IMR-90 (cell line): ENCODE results near the gene HMG20A. TPM values are rescaled to one million over a fixed set of nuclear protein-coding genes. Genes with fewer than 3 reads are reported as not detected.

Experiments
- ATAC-seq: fragments of 200-7000 bp; cut with Tn5 transposase; 2 replicates; pipeline ENCODE4 v1.9.1; 2020; ENCODE audit warnings: low read depth, mild to moderate bottlenecking, moderate library complexity
- BruUV-seq: library from RNA; stranded (reverse); fragments of 400-500 nt; replicated peaks from 2 replicates; lab custom pipeline; 2021; lab: Mats Ljungman, UMichigan
- CTCF ChIA-PET: fragments of 300-600 bp; formaldehyde crosslinking; extraction: SDS; loops from one replicate; lab custom pipeline; 2021; ENCODE audit warnings: antibody characterized with exemption; lab: Yijun Ruan, JAX
- POLR2A ChIA-PET: fragments of 300-600 bp; sonication (Branson Sonifier 250); formaldehyde crosslinking; loops from one replicate; lab custom pipeline; 2022; ENCODE audit warnings: antibody characterized with exemption; ENCODE audit not compliant: unreplicated experiment; lab: Charles Lee
- DNase-seq: peaks from one replicate; pipeline ENCODE4 v3.0.0; 2013
- H2AFZ ChIP-seq: replicated peaks from 2 replicates; pipeline ENCODE3; 2013; ENCODE audit warnings: low read length, mild to moderate bottlenecking; ENCODE audit not compliant: poor library complexity
- H2AK5ac ChIP-seq: 2 replicates; pipeline ENCODE4 v1.6.1; 2013; ENCODE audit warnings: low read depth, low read length, inconsistent platforms
- H2AK9ac ChIP-seq: replicated peaks from 2 replicates; pipeline ENCODE3; 2013; ENCODE audit warnings: mild to moderate bottlenecking, low read depth, low read length, moderate library complexity; ENCODE audit not compliant: poor library complexity
- H2BK120ac ChIP-seq: 2 replicates; pipeline ENCODE4 v1.6.1; 2013; ENCODE audit warnings: low read depth, low read length, inconsistent platforms
- H2BK15ac ChIP-seq: 3 replicates; pipeline ENCODE4 v1.6.1; 2013; ENCODE audit warnings: low read depth, low read length, inconsistent platforms
- H2BK20ac ChIP-seq: 2 replicates; pipeline ENCODE4 v1.6.1; 2013; ENCODE audit warnings: low read depth, mild to moderate bottlenecking, inconsistent platforms, low read length, moderate library complexity
- H2BK5ac ChIP-seq: 2 replicates; pipeline ENCODE4 v1.6.1; 2013; ENCODE audit warnings: mild to moderate bottlenecking, low read depth, low read length, inconsistent platforms; ENCODE audit not compliant: poor library complexity, severe bottlenecking
- H3K14ac ChIP-seq: replicated peaks from 2 replicates; pipeline ENCODE4 v1.6.1; 2013; ENCODE audit warnings: low read depth, low read length, inconsistent platforms
- H3K18ac ChIP-seq: 2 replicates; pipeline ENCODE4 v1.6.1; 2013; ENCODE audit warnings: low read depth, low read length, control low read depth
- H3K23ac ChIP-seq: 2 replicates; pipeline ENCODE4 v1.6.1; 2013; ENCODE audit warnings: low read depth, low read length, inconsistent platforms
- H3K27ac ChIP-seq: 2 replicates; pipeline ENCODE4 v1.5.1; 2013; ENCODE audit warnings: mild to moderate bottlenecking, control low read depth, low read length; ENCODE audit not compliant: insufficient read depth
- H3K27me3 ChIP-seq: 2 replicates; pipeline ENCODE4 v1.6.1; 2013; ENCODE audit warnings: low read length; ENCODE audit not compliant: control insufficient read depth, insufficient read depth
- H3K36me3 ChIP-seq: 2 replicates; pipeline ENCODE4 v1.6.1; 2013; ENCODE audit warnings: low read length, mixed read lengths; ENCODE audit not compliant: control insufficient read depth, insufficient read depth
- H3K4ac ChIP-seq: 2 replicates; pipeline ENCODE4 v1.6.1; 2013; ENCODE audit warnings: low read depth, low read length, inconsistent platforms
- H3K4me1 ChIP-seq: 2 replicates; pipeline ENCODE4 v1.6.1; 2013; ENCODE audit warnings: low read length, mixed read lengths; ENCODE audit not compliant: control insufficient read depth, insufficient read depth
- H3K4me2 ChIP-seq: 2 replicates; pipeline ENCODE4 v1.6.1; 2013; ENCODE audit warnings: low read depth, mild to moderate bottlenecking, control low read depth, low read length, moderate library complexity
- H3K4me3 ChIP-seq: 2 replicates; pipeline ENCODE4 v1.5.1; 2013; ENCODE audit warnings: low read depth, mild to moderate bottlenecking, control low read depth, low read length, moderate library complexity; ENCODE audit not compliant: insufficient read depth
- H3K56ac ChIP-seq: 2 replicates; pipeline ENCODE4 v1.6.1; 2013; ENCODE audit warnings: low read length, inconsistent platforms; ENCODE audit not compliant: insufficient read depth; ENCODE audit errors: extremely low read depth
- H3K79me1 ChIP-seq, 2 experiments: 2 replicates each; pipeline ENCODE4 v1.6.1; 2013; ENCODE audit warnings: low read length in 2 of 2, inconsistent platforms in 1 of 2, low read depth in 1 of 2
- H3K9ac ChIP-seq: 2 replicates; pipeline ENCODE4 v1.6.1; 2013; ENCODE audit warnings: low read depth, low read length, control low read depth
- H3K9me1 ChIP-seq: 2 replicates; pipeline ENCODE4 v1.6.1; 2013; ENCODE audit warnings: low read length, inconsistent platforms; ENCODE audit not compliant: insufficient read depth
- H3K9me3 ChIP-seq: 2 replicates; pipeline ENCODE4 v1.6.1; 2013; ENCODE audit warnings: low read length; ENCODE audit not compliant: control insufficient read depth, insufficient read depth
- H4K20me1 ChIP-seq: 2 replicates; pipeline ENCODE4 v1.6.1; 2013; ENCODE audit warnings: low read length, inconsistent platforms; ENCODE audit not compliant: insufficient read depth
- H4K5ac ChIP-seq: 2 replicates; pipeline ENCODE4 v1.6.1; 2013; ENCODE audit warnings: mild to moderate bottlenecking, low read depth, low read length, control low read depth
- H4K8ac ChIP-seq, 2 experiments: 2 replicates each; pipeline ENCODE4 v1.6.1; 2013; ENCODE audit warnings: low read depth in 2 of 2, low read length in 2 of 2, control low read depth in 1 of 2, inconsistent platforms in 1 of 2
- H4K91ac ChIP-seq: 2 replicates; pipeline ENCODE4 v1.6.1; 2013; ENCODE audit warnings: low read depth, low read length, inconsistent platforms; ENCODE audit not compliant: insufficient read depth
- ELK1 ChIP-seq: fragments of 150-350 bp; IDR thresholded peaks from 2 replicates; pipeline ENCODE4 v1.6.1; 2016; ENCODE audit warnings: low read depth, mild to moderate bottlenecking, low read length, moderate library complexity, borderline replicate concordance
- MAFK ChIP-seq: IDR thresholded peaks from 2 replicates; pipeline ENCODE4 v1.6.1; 2012; ENCODE audit warnings: low read depth, low read length, improper control_type of control experiment
- WGBS, 2 experiments: methylation state at CpG; one replicate each; pipeline versions ENCODE4 v1.1.5 to v1.1.7; 2013; ENCODE audit warnings: missing lambda C conversion rate in 2 of 2; ENCODE audit not compliant: insufficient read length in 1 of 2; ENCODE audit errors: extremely low coverage in 2 of 2; 5-methylcytosine and 5-hydroxymethylcytosine counted together
- dilution Hi-C: fragments of 300-500 bp; cut with HindIII; formaldehyde crosslinking; loops from one replicate; pipeline ENCODE4 v1.14.3; 2018; ENCODE audit warnings: low sequenced_read_pairs; ENCODE audit not compliant: unreplicated experiment
- in situ Hi-C: fragments of 300-500 bp; cut with MboI; formaldehyde crosslinking; loops from 3 replicates; pipeline ENCODE4 v1.14.3; 2019; ENCODE audit warnings: low sequenced_read_pairs, inconsistent platforms, mixed read lengths
- intact Hi-C: fragments of 100-400 bp; cut with micrococcal nuclease; formaldehyde crosslinking; loops from 2 replicates; pipeline ENCODE4 v1.10.0; 2022
- polyA plus RNA-seq, 3 experiments: library from polyadenylated mRNA; depleted of rRNA; stranded (reverse); fragments of >200 nt; gene quantifications; 2 replicates each; pipeline ENCODE4 v1.2.3, GENCODE V29; 2012; ENCODE audit warnings: low replicate concordance in 1 of 3
- total RNA-seq: library from RNA; depleted of rRNA; stranded (reverse); fragments of >200 nt; gene quantifications from 2 replicates; pipeline ENCODE4 v1.2.3, GENCODE V29; 2012

Gene HMG20A
- total and polyA plus RNA-seq, 2 of the 4 experiments (the other 2 are of a cell fraction): 22.3 to 25.3 TPM

- no peak overlapping the region for H4K8ac ChIP-seq
- TF ChIP-seq MAFK (no peak), ELK1 (no peak)
- H2BK15ac ChIP-seq: no peak overlapping the region
- H3K9me3 ChIP-seq: no peaks in the 10 kb centered on the region
- no peak overlapping the region for H3K27ac ChIP-seq
- no peaks in the 10 kb centered on the region for H3K27me3 ChIP-seq
- peaks cover 9% of the 10 kb centered on the region for H3K36me3 ChIP-seq
- intact Hi-C loops (no loop called here), in situ Hi-C loops (no loop called here), dilution Hi-C loops (no loop called here)
- no peak overlapping the region for H2BK120ac ChIP-seq
- no peak overlapping the region for H2BK5ac ChIP-seq
- no peak overlapping the region for H3K23ac ChIP-seq
- no peak overlapping the region for H2AFZ ChIP-seq
- H3K4me2 ChIP-seq: no peak overlapping the region
- WGBS, 2 experiments: no CpG with 5 or more reads among the region's 3 CpGs
- H3K56ac ChIP-seq: no peak overlapping the region
- no peak overlapping the region for H2AK9ac ChIP-seq
- no peak overlapping the region for H3K9ac ChIP-seq
- H4K91ac ChIP-seq: no peak overlapping the region
- no peak overlapping the region for H2BK20ac ChIP-seq
- no peak overlapping the region for H3K4ac ChIP-seq
- no peak overlapping the region for H3K4me3 ChIP-seq
- ChIA-PET POLR2A (no interaction called here), CTCF (interaction anchor here (0.8 kb wide), 1 partner anchor 360 kb away, joined by 3 read pairs; no protein-coding TSS in a partner anchor)
- peaks cover 7% of the 10 kb centered on the region; the same call in 1 of the 2 replicates for H3K9me1 ChIP-seq
- no peak overlapping the region for H4K5ac ChIP-seq
- no peak overlapping the region for H3K18ac ChIP-seq
- H2AK5ac ChIP-seq: no peak overlapping the region
- H3K79me1 ChIP-seq: peaks cover 0 to 11% of the 10 kb centered on the region in 2 experiments; a peak in 2 of 4 replicates
- H3K14ac ChIP-seq: no peak overlapping the region
- ATAC-seq (no peak), DNase-seq (no peak)
- BruUV-seq: no TSS peak
- H4K20me1 ChIP-seq: no peaks in the 10 kb centered on the region
- peaks cover 16% of the 10 kb centered on the region for H3K4me1 ChIP-seq
Observed at GRCh38 chr15:77479015-77479414, 58.3 kb downstream of the HMG20A start.
